Sigmoid colon (tissue), 4 donors: ENCODE data around the gene PUS1.

Experiments used
- CTCF ChIP-seq, 4 experiments: fragments of 450-650 bp in 3 of 4; fragments of 200-600 bp in 1 of 4; IDR thresholded peaks; one replicate each; pipeline ENCODE4 v1.5.1; 2016 to 2019; ENCODE audit warnings: antibody characterized with exemption in 4 of 4, mild to moderate bottlenecking in 3 of 4, moderate library complexity in 2 of 4
- EP300 ChIP-seq, 4 donors: sonication (generic); formaldehyde crosslinking; IDR thresholded peaks; one replicate each; pipeline ENCODE4 v1.6.1; 2017; ENCODE audit warnings: antibody characterized with exemption in 4 of 4
- POLR2A ChIP-seq, 2 donors: fragments of 450-650 bp; IDR thresholded peaks; one replicate each; pipeline ENCODE4 v1.6.1; 2016; ENCODE audit warnings: antibody characterized with exemption in 2 of 2, mild to moderate bottlenecking in 2 of 2, moderate library complexity in 2 of 2
- POLR2AphosphoS5 ChIP-seq, 4 donors: sonication (generic); formaldehyde crosslinking; IDR thresholded peaks; one replicate each; pipeline ENCODE4 v1.6.1; 2017; ENCODE audit warnings: antibody characterized with exemption in 4 of 4

GRCh38 chr12:131981388-131981787 is 52.3 kb downstream of the PUS1 start:
- TF ChIP-seq POLR2A (IDR thresholded peaks at IDR 0.05) (no peak), CTCF (IDR thresholded peaks at IDR 0.05) (no peak), EP300 (IDR thresholded peaks at IDR 0.05) (no peak), POLR2AphosphoS5 (IDR thresholded peaks at IDR 0.05) (no peak)
